HUES64 (cell line): ENCODE data around the gene PITX1.

ENCODE experiments used
- H3K27ac ChIP-seq: 2 replicates; pipeline ENCODE4 v1.7.0; 2013; ENCODE audit warnings: low read depth, low read length, inconsistent platforms
- H3K27me3 ChIP-seq: 2 replicates; pipeline ENCODE4 v1.6.1; 2013; ENCODE audit warnings: mild to moderate bottlenecking, low read length; ENCODE audit not compliant: insufficient read depth
- H3K36me3 ChIP-seq: 2 replicates; pipeline ENCODE4 v1.6.1; 2013; ENCODE audit warnings: mild to moderate bottlenecking, low read length; ENCODE audit not compliant: insufficient read depth
- H3K4me1 ChIP-seq: 2 replicates; pipeline ENCODE4 v1.6.1; 2013; ENCODE audit warnings: mild to moderate bottlenecking, low read length, moderate library complexity; ENCODE audit not compliant: insufficient read depth
- H3K4me3 ChIP-seq: 2 replicates; pipeline ENCODE4 v1.5.1; 2013; ENCODE audit warnings: mild to moderate bottlenecking, low read length, moderate library complexity
- H3K9ac ChIP-seq: 2 replicates; pipeline ENCODE4 v1.6.1; 2013; ENCODE audit warnings: mild to moderate bottlenecking, low read depth, low read length
- H3K9me3 ChIP-seq: 2 replicates; pipeline ENCODE4 v1.6.1; 2013; ENCODE audit warnings: low read depth, low read length; ENCODE audit not compliant: insufficient read depth
- WGBS: fragments of 150-250, 120-280 bp; methylation state at CpG from one replicate; pipeline ENCODE4 v1.1.7; 2013; ENCODE audit warnings: missing lambda C conversion rate; 5-methylcytosine and 5-hydroxymethylcytosine counted together

Gene PITX1

GRCh38 chr5:135012033-135012588 lies 21.9 kb downstream of the PITX1 start:
- no peaks in the 10 kb centered on the region for H3K4me1 ChIP-seq
- no peak overlapping the region for H3K4me3 ChIP-seq
- WGBS = 91% methylated on average over 2 of the region's 2 CpGs
- no peaks in the 10 kb centered on the region for H3K27me3 ChIP-seq
- H3K27ac ChIP-seq = no peak overlapping the region
- no peaks in the 10 kb centered on the region for H3K9me3 ChIP-seq
- H3K9ac ChIP-seq = no peak overlapping the region
- H3K36me3 ChIP-seq = no peaks in the 10 kb centered on the region

- Histone ChIP-seq H3K4me1 (no peaks in the 10 kb centered on the region), H3K27me3 (no peaks in the 10 kb centered on the region), H3K27ac (no peak overlapping the region), H3K9ac (no peak overlapping the region), H3K9me3 (no peaks in the 10 kb centered on the region), H3K4me3 (no peak overlapping the region), H3K36me3 (no peaks in the 10 kb centered on the region)
- 93% methylated on average over 4 of the region's 4 CpGs for WGBS
These were observed 22.5 kb downstream of the PITX1 start for GRCh38 chr5:135011355-135012032.

GRCh38 chr5:135010502-135011354 lies 23.3 kb downstream of the PITX1 start:
- no peak overlapping the region for H3K9ac ChIP-seq
- no peaks in the 10 kb centered on the region for H3K9me3 ChIP-seq
- H3K27me3 ChIP-seq = no peaks in the 10 kb centered on the region
- no peak overlapping the region for H3K27ac ChIP-seq
- no peaks in the 10 kb centered on the region for H3K36me3 ChIP-seq
- no peaks in the 10 kb centered on the region for H3K4me1 ChIP-seq
- no peak overlapping the region for H3K4me3 ChIP-seq
- 85% methylated on average over 3 of the region's 3 CpGs for WGBS

DNA sequence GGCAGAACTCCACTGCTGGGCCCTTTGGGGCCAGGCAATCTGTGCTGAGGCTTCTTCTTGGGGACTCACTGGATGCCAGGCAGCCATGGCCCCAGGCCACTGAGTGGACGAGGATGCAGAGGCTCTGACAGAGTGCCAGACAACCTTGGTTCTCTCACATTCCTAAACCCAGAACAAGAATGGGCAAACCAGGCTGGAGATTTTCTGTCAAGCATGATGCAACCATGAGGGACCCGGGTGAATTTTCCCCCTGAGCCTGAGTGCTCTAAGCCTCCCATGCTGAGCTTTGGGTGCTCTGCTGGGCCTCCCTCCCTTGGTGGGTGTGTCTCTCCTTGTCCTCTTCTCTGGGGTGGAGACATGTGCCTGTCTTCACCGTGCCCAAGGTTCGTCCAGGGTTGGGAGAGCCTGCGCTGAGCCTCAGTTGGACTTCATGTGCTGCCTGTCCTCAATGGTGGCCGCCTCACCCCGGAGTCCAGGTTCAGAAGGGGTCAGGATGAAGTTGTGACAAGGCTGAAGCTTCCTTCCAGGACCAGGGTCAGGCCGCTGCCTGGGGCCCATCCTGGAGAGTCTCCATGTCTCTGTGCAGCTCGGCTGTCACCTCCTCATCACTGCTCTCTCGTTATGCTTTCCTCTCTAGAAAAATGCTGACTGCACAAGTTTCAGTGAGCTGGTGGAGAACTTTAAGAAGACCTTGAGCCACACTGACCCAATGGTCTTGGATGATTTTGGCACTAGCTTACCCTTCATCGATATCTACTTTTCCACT lies 24.1 kb downstream of the PITX1 start:
- Histone ChIP-seq H3K9me3 (no peaks in the 10 kb centered on the region), H3K4me1 (no peaks in the 10 kb centered on the region), H3K9ac (no peak overlapping the region), H3K4me3 (no peak overlapping the region), H3K27ac (no peak overlapping the region), H3K36me3 (no peaks in the 10 kb centered on the region), H3K27me3 (no peaks in the 10 kb centered on the region)
- WGBS = 93% methylated on average over 11 of the region's 11 CpGs

GRCh38 chr5:135008981-135009735 lies 24.9 kb downstream of the PITX1 start:
- Histone ChIP-seq H3K27ac (no peak overlapping the region), H3K4me3 (no peak overlapping the region), H3K36me3 (no peaks in the 10 kb centered on the region), H3K9ac (no peak overlapping the region), H3K4me1 (no peaks in the 10 kb centered on the region), H3K27me3 (no peaks in the 10 kb centered on the region), H3K9me3 (no peaks in the 10 kb centered on the region)
- WGBS = 93% methylated on average over 12 of the region's 13 CpGs

DNA sequence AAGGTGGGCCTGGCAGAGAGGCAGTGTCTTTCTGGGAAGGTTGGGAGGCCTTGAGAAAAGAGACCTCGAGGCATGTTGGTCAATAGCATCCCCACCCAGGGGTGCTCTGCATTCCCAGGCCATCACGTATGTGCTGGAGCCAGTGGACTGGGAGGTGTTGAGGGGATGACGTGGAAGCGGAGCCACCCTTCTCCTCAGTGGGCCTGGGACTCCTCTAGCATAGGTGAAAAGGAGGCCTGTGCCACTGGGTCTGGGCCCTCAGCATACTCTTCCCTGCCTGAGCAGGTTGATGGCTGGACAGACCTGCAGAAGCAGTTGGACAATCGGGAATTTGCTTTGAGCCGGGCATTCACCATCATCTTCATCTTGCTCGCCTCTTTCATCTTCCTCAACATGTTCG lies 25.5 kb downstream of the PITX1 start:
- WGBS = 93% methylated on average over 8 of the region's 8 CpGs
- no peaks in the 10 kb centered on the region for H3K27me3 ChIP-seq
- H3K9ac ChIP-seq = no peak overlapping the region
- H3K4me3 ChIP-seq = no peak overlapping the region
- H3K36me3 ChIP-seq = no peaks in the 10 kb centered on the region
- no peaks in the 10 kb centered on the region for H3K4me1 ChIP-seq
- no peaks in the 10 kb centered on the region for H3K9me3 ChIP-seq
- H3K27ac ChIP-seq = no peak overlapping the region

DNA sequence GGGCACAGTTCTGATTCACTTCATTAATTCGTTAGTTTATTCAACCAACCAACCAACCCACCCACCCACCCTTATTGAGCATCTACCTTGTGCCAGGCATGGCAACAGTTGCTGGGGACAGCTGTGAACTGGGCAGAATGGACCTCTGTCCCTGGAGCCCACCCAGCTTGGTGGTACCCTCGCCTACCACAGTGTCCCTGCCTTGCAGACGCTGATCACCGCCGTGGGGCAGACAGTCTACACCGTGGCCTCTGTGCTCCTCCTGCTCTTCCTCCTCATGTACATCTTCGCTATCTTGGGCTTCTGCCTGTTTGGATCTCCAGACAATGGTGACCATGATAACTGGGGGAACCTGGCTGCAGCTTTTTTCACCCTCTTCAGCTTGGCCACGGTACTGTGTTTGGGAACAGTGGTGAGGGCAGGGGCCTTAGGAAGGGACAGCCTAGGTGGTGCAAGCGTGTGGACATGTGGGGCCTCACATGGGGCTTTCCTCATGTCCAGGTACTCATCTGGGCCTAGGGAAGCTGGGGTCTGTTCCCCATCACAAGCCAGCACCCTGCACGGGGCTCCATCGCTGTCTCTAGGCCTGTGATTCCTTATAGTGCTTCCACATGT lies 26.2 kb downstream of the PITX1 start:
- Histone ChIP-seq H3K4me1 (no peaks in the 10 kb centered on the region), H3K9me3 (no peaks in the 10 kb centered on the region), H3K27me3 (no peaks in the 10 kb centered on the region), H3K4me3 (no peak overlapping the region), H3K27ac (no peak overlapping the region), H3K36me3 (no peaks in the 10 kb centered on the region), H3K9ac (no peak overlapping the region)
- 85% methylated on average over 11 of the region's 11 CpGs for WGBS

DNA sequence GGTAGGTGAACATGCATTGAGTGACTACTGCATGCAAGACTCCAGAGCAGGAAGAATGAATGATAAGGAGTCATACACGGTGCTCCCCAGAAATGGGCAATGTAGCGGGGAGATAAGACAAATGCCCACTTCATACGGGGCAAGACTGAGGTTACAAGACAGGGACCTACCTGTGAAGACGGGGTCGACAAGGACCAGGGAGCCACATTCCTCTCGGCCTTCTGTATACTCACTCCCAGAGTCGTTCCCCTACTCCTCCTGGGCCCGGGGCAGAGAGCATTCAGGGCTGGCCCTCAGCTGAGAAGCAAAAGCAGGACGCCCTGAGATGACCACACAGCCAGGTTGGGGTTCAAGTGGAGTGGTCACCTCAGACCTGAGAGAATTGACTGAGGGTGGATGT lies 26.7 kb downstream of the PITX1 start:
- H3K9me3 ChIP-seq = no peaks in the 10 kb centered on the region
- 93% methylated on average over 9 of the region's 9 CpGs for WGBS
- H3K9ac ChIP-seq = no peak overlapping the region
- H3K36me3 ChIP-seq = no peaks in the 10 kb centered on the region
- H3K27ac ChIP-seq = no peak overlapping the region
- H3K27me3 ChIP-seq = no peaks in the 10 kb centered on the region
- H3K4me3 ChIP-seq = no peak overlapping the region
- H3K4me1 ChIP-seq = no peaks in the 10 kb centered on the region

DNA sequence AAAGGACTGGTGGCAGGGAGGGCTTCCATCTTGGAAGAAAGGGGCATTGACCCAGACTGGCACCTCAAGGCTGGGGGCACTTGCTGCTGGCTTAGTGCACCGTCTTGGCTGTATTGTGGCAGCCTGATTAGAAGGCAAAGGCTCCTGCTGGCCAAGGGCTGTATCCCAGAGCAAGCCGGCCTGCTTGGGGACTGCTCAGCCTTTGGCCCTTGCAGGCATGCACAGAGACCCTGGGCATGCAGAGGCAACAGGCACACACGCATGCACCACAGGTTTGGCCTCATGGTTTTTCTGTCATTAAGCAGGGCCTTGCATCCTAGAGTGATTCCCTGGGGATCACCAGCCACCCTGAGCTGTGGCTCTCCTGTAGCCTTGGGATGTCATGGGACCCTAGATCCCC lies 29.0 kb downstream of the PITX1 start:
- Histone ChIP-seq H3K4me1 (no peaks in the 10 kb centered on the region), H3K27me3 (no peaks in the 10 kb centered on the region), H3K27ac (no peak overlapping the region), H3K9ac (no peak overlapping the region), H3K36me3 (no peaks in the 10 kb centered on the region), H3K9me3 (no peaks in the 10 kb centered on the region), H3K4me3 (no peak overlapping the region)
- 92% methylated on average over 3 of the region's 3 CpGs for WGBS

- H3K36me3 ChIP-seq = no peaks in the 10 kb centered on the region
- H3K27ac ChIP-seq = no peak overlapping the region
- H3K4me1 ChIP-seq = no peaks in the 10 kb centered on the region
- H3K4me3 ChIP-seq = no peak overlapping the region
- H3K27me3 ChIP-seq = no peaks in the 10 kb centered on the region
- no peaks in the 10 kb centered on the region for H3K9me3 ChIP-seq
- no peak overlapping the region for H3K9ac ChIP-seq
- 87% methylated on average over 3 of the region's 3 CpGs for WGBS
These were observed 29.7 kb downstream of the PITX1 start for GRCh38 chr5:135004376-135004775.
